H9 (cell line): ENCODE data around the gene GFER. TPM values are rescaled to one million over a fixed set of nuclear protein-coding genes. Genes with fewer than 3 reads are reported as not detected.

Experiments
- DNase-seq: peaks from one replicate; pipeline ENCODE4 v3.0.0-alpha.2; 2017
- H2AFZ ChIP-seq: one replicate; pipeline ENCODE4 v1.6.1; 2013; ENCODE audit warnings: mild to moderate bottlenecking, low read length, control low read depth, moderate library complexity
- H2AK5ac ChIP-seq: 2 replicates; pipeline ENCODE4 v1.6.1; 2013; ENCODE audit warnings: low read length, control low read depth, mixed read lengths; ENCODE audit not compliant: insufficient read length
- H2BK120ac ChIP-seq: one replicate; pipeline ENCODE4 v1.6.1; 2013; ENCODE audit warnings: low read depth, mild to moderate bottlenecking, low read length, control low read depth, inconsistent platforms; ENCODE audit not compliant: poor library complexity, severe bottlenecking
- H2BK12ac ChIP-seq: 2 replicates; pipeline ENCODE4 v1.6.1; 2013; ENCODE audit warnings: low read length, control low read depth, mixed read lengths, low read depth; ENCODE audit not compliant: insufficient read length
- H2BK15ac ChIP-seq: 2 replicates; pipeline ENCODE4 v1.6.1; 2013; ENCODE audit warnings: low read depth, low read length, control low read depth
- H2BK20ac ChIP-seq: one replicate; pipeline ENCODE4 v1.6.1; 2013; ENCODE audit warnings: low read depth, mild to moderate bottlenecking, low read length, control low read depth, inconsistent platforms; ENCODE audit not compliant: poor library complexity, severe bottlenecking
- H2BK5ac ChIP-seq: 2 replicates; pipeline ENCODE4 v1.6.1; 2013; ENCODE audit warnings: low read length, control low read depth, mixed read lengths; ENCODE audit not compliant: insufficient read length
- H3K14ac ChIP-seq: 2 replicates; pipeline ENCODE4 v1.6.1; 2013; ENCODE audit warnings: low read length, control low read depth; ENCODE audit not compliant: insufficient read depth
- H3K18ac ChIP-seq: 2 replicates; pipeline ENCODE4 v1.6.1; 2013; ENCODE audit warnings: low read depth, mild to moderate bottlenecking, mixed read lengths, low read length, control low read depth; ENCODE audit not compliant: insufficient read length
- H3K23ac ChIP-seq: 2 replicates; pipeline ENCODE4 v1.6.1; 2013; ENCODE audit warnings: low read length, control low read depth, mixed read lengths, low read depth; ENCODE audit not compliant: insufficient read length
- H3K23me2 ChIP-seq: 2 replicates; pipeline ENCODE4 v1.6.1; 2013; ENCODE audit warnings: low read depth, mild to moderate bottlenecking, mixed read lengths, low read length, control low read depth; ENCODE audit not compliant: insufficient read length, poor library complexity, severe bottlenecking
- H3K27ac ChIP-seq: 2 replicates; pipeline ENCODE4 v1.5.1; 2013; ENCODE audit warnings: low read length, control low read depth, mixed read lengths, low read depth; ENCODE audit not compliant: insufficient read length
- H3K27me3 ChIP-seq: 2 replicates; pipeline ENCODE4 v1.6.1; 2013; ENCODE audit warnings: low read length, control low read depth, inconsistent platforms; ENCODE audit not compliant: insufficient read depth
- H3K4ac ChIP-seq: 2 replicates; pipeline ENCODE4 v1.6.1; 2013; ENCODE audit warnings: low read depth, mild to moderate bottlenecking, control low read depth, inconsistent platforms, low read length, moderate library complexity
- H3K4me1 ChIP-seq: 2 replicates; pipeline ENCODE4 v1.6.1; 2013; ENCODE audit warnings: low read length, control low read depth, inconsistent platforms; ENCODE audit not compliant: insufficient read depth
- H3K4me2 ChIP-seq: 2 replicates; pipeline ENCODE4 v1.6.1; 2013; ENCODE audit warnings: low read length, control low read depth, mixed read lengths; ENCODE audit not compliant: insufficient read length, insufficient read depth
- H3K56ac ChIP-seq: 2 replicates; pipeline ENCODE4 v1.6.1; 2013; ENCODE audit warnings: low read depth, mild to moderate bottlenecking, mixed read lengths, low read length, control low read depth; ENCODE audit not compliant: insufficient read length
- H3K79me1 ChIP-seq: 2 replicates; pipeline ENCODE4 v1.6.1; 2013; ENCODE audit warnings: low read depth, mild to moderate bottlenecking, moderate library complexity, low read length, control low read depth, inconsistent platforms; ENCODE audit not compliant: insufficient read depth, poor library complexity, severe bottlenecking
- H3K79me2 ChIP-seq: 2 replicates; pipeline ENCODE4 v1.6.1; 2013; ENCODE audit warnings: low read length, control low read depth, inconsistent platforms; ENCODE audit not compliant: insufficient read depth
- H3K9ac ChIP-seq: 2 replicates; pipeline ENCODE4 v1.6.1; 2013; ENCODE audit warnings: low read length, control low read depth, mixed read lengths; ENCODE audit not compliant: insufficient read length; ENCODE audit errors: extremely low read depth
- H3K9me3 ChIP-seq: one replicate; pipeline ENCODE4 v1.6.1; 2013; ENCODE audit warnings: low read depth, low read length, inconsistent platforms; ENCODE audit not compliant: control insufficient read depth
- H3T11ph ChIP-seq: one replicate; pipeline ENCODE4 v1.6.1; 2013; ENCODE audit warnings: mild to moderate bottlenecking, low read length, control low read depth, inconsistent platforms
- H4K20me1 ChIP-seq: one replicate; pipeline ENCODE4 v1.6.1; 2013; ENCODE audit not compliant: control insufficient read depth, insufficient read length, insufficient read depth
- H4K5ac ChIP-seq: 2 replicates; pipeline ENCODE4 v1.6.1; 2013; ENCODE audit warnings: low read depth, mild to moderate bottlenecking, mixed read lengths, low read length, control low read depth; ENCODE audit not compliant: insufficient read length
- H4K8ac ChIP-seq: replicated peaks from 2 replicates; pipeline ENCODE4 v1.6.1; 2013; ENCODE audit warnings: low read length, control low read depth, mixed read lengths, low read depth; ENCODE audit not compliant: insufficient read length
- H4K91ac ChIP-seq: 2 replicates; pipeline ENCODE4 v1.6.1; 2013; ENCODE audit warnings: low read depth, mild to moderate bottlenecking, moderate library complexity, mixed read lengths, low read length, control low read depth; ENCODE audit not compliant: insufficient read length
- H3K27ac Mint-ChIP-seq, 3 experiments: 2 replicates in 2 of 3; 3 replicates in 1 of 3; pipeline ENCODE4 v1.8.0; 2020 to 2021; ENCODE audit warnings: mixed read lengths in 3 of 3, mild to moderate bottlenecking in 1 of 3, moderate library complexity in 1 of 3
- H3K27me3 Mint-ChIP-seq: 2 replicates; pipeline ENCODE4 v1.8.0; 2021; ENCODE audit warnings: low read depth, mild to moderate bottlenecking, moderate library complexity, mixed read lengths
- H3K36me3 Mint-ChIP-seq, 3 experiments: 2 replicates in 2 of 3; 3 replicates in 1 of 3; pipeline ENCODE4 v1.8.0; 2020 to 2021; ENCODE audit warnings: low read depth in 3 of 3, mixed read lengths in 3 of 3; ENCODE audit not compliant: insufficient read depth in 1 of 3
- H3K4me1 Mint-ChIP-seq, 2 experiments: 2 replicates each; pipeline ENCODE4 v1.8.0; 2020; ENCODE audit warnings: mixed read lengths in 2 of 2
- H3K4me3 Mint-ChIP-seq, 2 experiments: 2 replicates in 1 of 2; 3 replicates in 1 of 2; pipeline ENCODE4 v1.8.0; 2020 to 2021; ENCODE audit warnings: mild to moderate bottlenecking in 2 of 2, mixed read lengths in 2 of 2, moderate library complexity in 1 of 2
- H3K9me3 Mint-ChIP-seq, 2 experiments: 2 replicates in 1 of 2; 3 replicates in 1 of 2; pipeline ENCODE4 v1.8.0; 2020; ENCODE audit warnings: mild to moderate bottlenecking in 2 of 2, mixed read lengths in 2 of 2, moderate library complexity in 1 of 2
- CTCF ChIP-seq: fragments of 200-600 bp; sonication (generic); conservative IDR thresholded peaks from 3 replicates; pipeline ENCODE4 v1.8.0; 2021; ENCODE audit warnings: antibody characterized with exemption, mild to moderate bottlenecking
- WGBS: extraction: QIAGEN DNeasy Blood & Tissue Kit; methylation state at CpG from one replicate; pipeline ENCODE4 v1.1.7; 2013; ENCODE audit warnings: missing lambda C conversion rate, low lambda C conversion rate, mixed read lengths; ENCODE audit not compliant: insufficient read length; ENCODE audit errors: extremely low coverage; 5-methylcytosine and 5-hydroxymethylcytosine counted together
- total RNA-seq: library from RNA; stranded (reverse); gene quantifications from 2 replicates; pipeline ENCODE4 v1.2.1, GENCODE V29; 2021

Gene GFER
- total RNA-seq, 1 experiment from 2014 or later: 49.1 TPM

GRCh38 chr16:1950047-1950446 is 33.9 kb upstream of the GFER start:
- Histone ChIP-seq H3T11ph (no peak overlapping the region), H2AK5ac (no peak overlapping the region), H4K20me1 (no peaks in the 10 kb centered on the region), H2BK15ac (no peak overlapping the region), H2BK12ac (no peak overlapping the region), H3K79me2 (no peaks in the 10 kb centered on the region), H3K9ac (no peak overlapping the region), H3K4ac (no peak overlapping the region), H3K18ac (no peak overlapping the region), H3K4me1 (no peaks in the 10 kb centered on the region), H2BK5ac (no peak overlapping the region), H3K23me2 (no peaks in the 10 kb centered on the region), H3K56ac (no peak overlapping the region), H2BK120ac (no peak overlapping the region), H3K23ac (no peak overlapping the region), H3K79me1 (no peaks in the 10 kb centered on the region), H3K14ac (no peak overlapping the region), H4K8ac (no peak overlapping the region), H2AFZ (no peak overlapping the region), H3K27ac (no peak overlapping the region), H3K27me3 (no peaks in the 10 kb centered on the region), H3K4me2 (no peak overlapping the region), H2BK20ac (no peak overlapping the region), H3K9me3 (no peaks in the 10 kb centered on the region), H4K5ac (no peak overlapping the region), H4K91ac (no peak overlapping the region)
- Mint-ChIP-seq H3K36me3 (no peaks in the 10 kb centered on the region; a peak in 1 of 7 replicates), H3K9me3 (peaks cover 0 to 3% of the 10 kb centered on the region in 2 experiments; a peak in 2 of 5 replicates), H3K4me3 (no peak overlapping the region), H3K4me1 (peaks cover 4 to 5% of the 10 kb centered on the region in 2 experiments; a peak in 2 of 4 replicates), H3K27me3 (peaks cover 1% of the 10 kb centered on the region; the same call in 1 of the 2 replicates), H3K27ac (no peak overlapping the region)
- no CpG with 5 or more reads among the region's 7 CpGs for WGBS
- DNase-seq: no peak
- no peak for TF ChIP-seq CTCF
